ENCODE data around the gene DDI2.

DNA sequence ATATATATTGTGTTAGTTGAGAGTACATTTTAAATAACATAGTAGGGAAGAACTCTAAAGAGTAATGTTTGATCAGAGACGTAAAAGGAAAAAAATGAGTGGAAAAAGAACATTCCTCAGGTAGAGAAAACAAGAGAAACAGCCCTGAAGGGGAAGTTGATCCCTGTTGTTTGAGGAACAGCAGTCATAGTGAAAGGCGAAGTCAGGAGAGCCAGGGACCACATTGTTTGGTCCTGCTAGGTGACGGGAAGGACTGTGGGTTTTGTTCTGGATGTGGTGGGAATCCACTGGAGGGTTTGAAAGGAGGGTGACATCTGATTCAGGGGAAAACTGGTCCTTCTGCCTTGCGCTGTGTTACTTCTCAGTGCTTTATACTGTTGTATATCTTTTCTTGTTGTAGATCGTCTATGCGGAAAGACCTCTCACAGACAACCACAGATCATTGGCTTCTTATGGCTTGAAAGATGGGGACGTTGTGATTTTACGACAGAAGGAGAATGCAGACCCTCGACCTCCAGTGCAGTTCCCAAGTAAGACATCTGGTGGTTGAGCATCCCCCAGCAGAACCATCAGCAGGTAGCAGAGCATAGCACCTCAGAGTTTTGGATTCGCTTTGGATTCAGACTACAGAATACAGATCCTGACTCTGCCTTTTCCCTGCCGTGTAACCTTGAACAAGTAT is 9.2 kb downstream of the DDI2 start:
- TF ChIP-seq, protein P1, sequence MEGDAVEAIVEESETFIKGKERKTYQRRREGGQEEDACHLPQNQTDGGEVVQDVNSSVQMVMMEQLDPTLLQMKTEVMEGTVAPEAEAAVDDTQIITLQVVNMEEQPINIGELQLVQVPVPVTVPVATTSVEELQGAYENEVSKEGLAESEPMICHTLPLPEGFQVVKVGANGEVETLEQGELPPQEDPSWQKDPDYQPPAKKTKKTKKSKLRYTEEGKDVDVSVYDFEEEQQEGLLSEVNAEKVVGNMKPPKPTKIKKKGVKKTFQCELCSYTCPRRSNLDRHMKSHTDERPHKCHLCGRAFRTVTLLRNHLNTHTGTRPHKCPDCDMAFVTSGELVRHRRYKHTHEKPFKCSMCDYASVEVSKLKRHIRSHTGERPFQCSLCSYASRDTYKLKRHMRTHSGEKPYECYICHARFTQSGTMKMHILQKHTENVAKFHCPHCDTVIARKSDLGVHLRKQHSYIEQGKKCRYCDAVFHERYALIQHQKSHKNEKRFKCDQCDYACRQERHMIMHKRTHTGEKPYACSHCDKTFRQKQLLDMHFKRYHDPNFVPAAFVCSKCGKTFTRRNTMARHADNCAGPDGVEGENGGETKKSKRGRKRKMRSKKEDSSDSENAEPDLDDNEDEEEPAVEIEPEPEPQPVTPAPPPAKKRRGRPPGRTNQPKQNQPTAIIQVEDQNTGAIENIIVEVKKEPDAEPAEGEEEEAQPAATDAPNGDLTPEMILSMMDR (IDR thresholded peaks at IDR 0.05; ENCODE audit: borderline replicate concordance, extremely low read depth, low read length, poor library complexity, severe bottlenecking), result no peak
- no peak for TF ChIP-seq EZH2 (IDR thresholded peaks at IDR 0.05; ENCODE audit: borderline replicate concordance, low read depth, low read length, severe bottlenecking)
